ENCODE data around the gene TMEM35A.

Gene TMEM35A

DNA sequence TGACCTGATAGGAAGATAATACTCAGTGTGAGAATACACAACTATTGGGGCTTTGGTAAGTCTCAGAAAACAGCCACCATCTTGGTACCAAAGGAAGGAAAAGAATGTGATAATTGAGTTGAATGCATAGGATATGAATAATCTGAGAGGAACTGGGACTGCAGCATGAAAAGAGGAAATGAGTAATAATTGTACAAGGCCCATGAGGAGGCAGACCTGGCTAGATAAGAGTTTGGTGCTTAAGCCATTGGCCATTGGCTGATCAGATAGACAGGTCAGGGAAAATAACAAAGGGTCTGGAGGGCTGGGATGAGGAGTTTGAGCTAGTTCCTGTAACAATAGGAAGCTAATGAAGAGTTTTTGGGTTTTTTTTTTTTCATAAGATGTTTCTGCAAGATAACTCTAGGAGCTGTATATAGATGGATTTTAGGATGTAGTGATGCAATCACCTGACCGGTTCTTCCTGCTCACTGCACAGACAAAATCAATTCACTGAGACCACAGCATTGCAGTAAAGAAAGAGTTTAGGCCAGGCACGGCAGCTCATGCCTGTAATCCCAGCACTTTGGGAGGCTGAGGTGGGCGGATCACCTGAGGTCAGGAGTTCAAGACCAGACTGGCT is 21.5 kb upstream of the TMEM35A start:
- no peak overlapping the region for H3K4me3 ChIP-seq (ENCODE audit: control insufficient read depth, low read depth, low read length)
- peak; percentile 54 for DNase-seq (ENCODE audit: low read depth)
- TF ChIP-seq, protein P1, sequence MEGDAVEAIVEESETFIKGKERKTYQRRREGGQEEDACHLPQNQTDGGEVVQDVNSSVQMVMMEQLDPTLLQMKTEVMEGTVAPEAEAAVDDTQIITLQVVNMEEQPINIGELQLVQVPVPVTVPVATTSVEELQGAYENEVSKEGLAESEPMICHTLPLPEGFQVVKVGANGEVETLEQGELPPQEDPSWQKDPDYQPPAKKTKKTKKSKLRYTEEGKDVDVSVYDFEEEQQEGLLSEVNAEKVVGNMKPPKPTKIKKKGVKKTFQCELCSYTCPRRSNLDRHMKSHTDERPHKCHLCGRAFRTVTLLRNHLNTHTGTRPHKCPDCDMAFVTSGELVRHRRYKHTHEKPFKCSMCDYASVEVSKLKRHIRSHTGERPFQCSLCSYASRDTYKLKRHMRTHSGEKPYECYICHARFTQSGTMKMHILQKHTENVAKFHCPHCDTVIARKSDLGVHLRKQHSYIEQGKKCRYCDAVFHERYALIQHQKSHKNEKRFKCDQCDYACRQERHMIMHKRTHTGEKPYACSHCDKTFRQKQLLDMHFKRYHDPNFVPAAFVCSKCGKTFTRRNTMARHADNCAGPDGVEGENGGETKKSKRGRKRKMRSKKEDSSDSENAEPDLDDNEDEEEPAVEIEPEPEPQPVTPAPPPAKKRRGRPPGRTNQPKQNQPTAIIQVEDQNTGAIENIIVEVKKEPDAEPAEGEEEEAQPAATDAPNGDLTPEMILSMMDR (conservative IDR thresholded peaks at IDR 0.05; ENCODE audit: control insufficient read depth, insufficient read depth, low read depth, low read length), result no peak

DNA sequence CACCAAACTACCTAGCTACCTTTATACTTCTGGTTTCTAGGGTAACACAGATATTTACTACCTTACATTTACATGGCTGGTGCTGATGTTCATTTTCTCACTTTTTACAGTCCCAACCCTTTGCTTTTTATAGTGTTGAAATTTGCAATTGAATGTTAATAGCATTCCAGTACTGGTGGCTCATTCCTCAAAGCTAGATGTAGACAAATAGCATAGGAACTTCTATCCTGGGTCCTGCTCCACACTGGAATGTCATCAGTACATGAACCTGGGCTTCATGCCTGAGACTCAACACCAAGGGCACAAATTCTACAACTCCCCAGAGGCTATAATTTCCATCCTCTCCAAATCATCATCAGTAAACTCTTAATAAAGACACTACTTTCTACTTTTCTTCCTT is 16.5 kb upstream of the TMEM35A start:
- no peak for DNase-seq (ENCODE audit: low read depth)
- H3K4me3 ChIP-seq (ENCODE audit: control insufficient read depth, low read depth, low read length), result no peak overlapping the region
- TF ChIP-seq, protein P1 (conservative IDR thresholded peaks at IDR 0.05; ENCODE audit: control insufficient read depth, insufficient read depth, low read depth, low read length), result no peak

DNA sequence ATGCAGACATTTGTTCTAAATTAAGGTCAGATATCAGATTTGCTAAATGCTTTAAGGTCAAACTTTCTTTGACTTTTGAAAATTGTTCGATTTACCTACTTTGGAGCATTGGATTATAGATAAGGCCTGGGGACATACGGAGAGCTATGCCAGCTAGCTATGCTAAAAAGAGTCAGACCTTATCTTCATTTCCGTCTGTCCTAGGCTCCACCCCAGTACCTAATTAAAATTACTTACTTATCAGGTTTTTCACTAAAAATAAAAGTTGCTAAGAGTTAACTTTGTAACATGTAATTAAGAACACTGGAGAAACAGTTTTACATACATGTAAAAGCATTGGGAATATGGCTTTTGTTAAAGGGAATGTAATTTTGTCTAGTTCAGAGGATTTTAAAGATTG is 7.1 kb upstream of the TMEM35A start:
- TF ChIP-seq, protein P1 (conservative IDR thresholded peaks at IDR 0.05; ENCODE audit: control insufficient read depth, insufficient read depth, low read depth, low read length), result no peak
- no peak overlapping the region for H3K4me3 ChIP-seq (ENCODE audit: control insufficient read depth, low read depth, low read length)
- DNase-seq (ENCODE audit: low read depth), result no peak

DNA sequence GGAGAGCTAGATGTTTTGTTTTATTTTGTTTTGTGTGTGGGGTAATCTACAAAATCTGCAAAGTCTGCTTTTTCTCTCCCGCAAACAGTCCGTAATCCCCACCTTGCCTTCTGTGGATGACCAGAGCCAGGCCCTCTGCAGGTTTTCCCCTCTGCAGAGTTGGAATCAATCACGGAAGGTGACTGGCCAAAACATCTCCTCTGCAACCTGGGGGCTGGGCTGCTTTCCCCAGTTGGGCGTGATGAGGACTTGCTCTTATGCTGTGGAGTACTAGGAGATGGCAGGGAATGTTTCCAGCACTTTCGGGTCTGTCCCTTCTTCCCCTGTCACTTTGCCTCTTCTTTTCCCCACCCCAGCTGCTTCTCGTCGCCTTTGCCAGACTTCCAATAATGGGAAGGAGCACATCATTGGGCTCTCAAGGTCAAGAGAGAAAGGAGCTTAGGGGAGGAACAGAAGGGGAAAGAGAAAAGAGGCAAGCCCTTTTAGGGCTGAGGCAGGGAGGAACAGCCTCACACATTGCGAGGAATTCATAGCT is 1.1 kb downstream of the TMEM35A start:
- no peak for DNase-seq (ENCODE audit: low read depth)
- H3K4me3 ChIP-seq (ENCODE audit: control insufficient read depth, low read depth, low read length), result no peak overlapping the region
- TF ChIP-seq, protein P1 (conservative IDR thresholded peaks at IDR 0.05; ENCODE audit: control insufficient read depth, insufficient read depth, low read depth, low read length), result no peak

DNA sequence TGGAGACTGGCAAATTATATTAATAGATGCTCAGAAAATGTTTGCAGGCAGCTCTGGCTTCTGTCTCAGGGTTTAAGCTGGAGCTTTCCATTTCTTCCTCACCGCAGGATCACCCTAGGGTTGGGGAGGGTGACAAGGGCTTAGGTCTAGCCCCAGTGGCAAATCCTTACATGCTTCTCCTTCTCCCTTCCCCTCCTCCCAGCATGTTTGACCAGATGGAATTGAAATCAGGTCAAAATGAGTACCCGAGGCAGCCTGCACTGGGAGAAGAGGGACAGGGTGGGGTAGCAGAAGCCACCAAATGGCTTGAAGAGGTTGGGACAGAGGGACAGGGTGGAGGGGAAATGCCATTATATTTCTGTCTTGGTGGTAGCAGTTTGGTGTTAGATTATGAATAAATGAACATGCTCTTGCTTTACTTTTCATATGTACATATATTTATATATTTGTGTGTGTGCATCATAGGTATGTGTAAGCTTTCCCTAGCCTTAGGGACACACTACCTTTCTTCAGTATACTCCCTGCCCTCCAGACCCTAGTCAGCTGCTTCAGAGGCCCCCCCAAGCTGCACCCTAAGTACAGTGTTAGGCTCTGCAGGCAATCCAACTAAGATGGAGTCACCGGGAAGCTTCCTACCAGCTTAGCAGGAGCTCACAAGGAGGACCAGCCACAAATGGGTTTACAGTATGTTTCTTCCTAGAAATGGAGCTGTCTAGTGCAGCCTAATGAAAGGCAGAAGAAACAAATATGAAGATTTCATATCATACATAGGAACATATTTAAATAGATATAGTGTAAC is 1.8 kb downstream of the TMEM35A start:
- no peak for DNase-seq (ENCODE audit: low read depth)
- TF ChIP-seq, protein P1 (conservative IDR thresholded peaks at IDR 0.05; ENCODE audit: control insufficient read depth, insufficient read depth, low read depth, low read length), result no peak
- H3K4me3 ChIP-seq (ENCODE audit: control insufficient read depth, low read depth, low read length), result no peak overlapping the region

DNA sequence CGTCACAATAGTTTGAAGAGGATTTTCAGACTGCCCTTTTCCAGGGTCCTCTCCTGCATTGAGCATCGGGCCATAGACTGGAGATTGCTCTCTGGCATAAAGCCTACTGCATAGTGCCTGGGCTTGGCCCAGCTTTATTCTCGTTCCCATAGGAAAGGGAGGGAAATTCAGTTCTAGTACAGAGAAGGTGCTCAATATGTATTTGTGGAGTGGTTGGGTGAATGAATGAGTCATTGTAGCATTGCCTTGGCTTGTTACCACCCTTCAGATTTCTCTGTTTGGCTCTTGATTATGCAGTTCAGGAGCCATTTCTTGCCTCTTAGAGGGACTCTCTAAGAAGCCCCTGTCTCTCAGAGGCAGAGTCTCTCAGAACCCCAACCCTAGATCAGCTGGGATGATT is 2.6 kb downstream of the TMEM35A start:
- no peak overlapping the region for H3K4me3 ChIP-seq (ENCODE audit: control insufficient read depth, low read depth, low read length)
- TF ChIP-seq, protein P1 (conservative IDR thresholded peaks at IDR 0.05; ENCODE audit: control insufficient read depth, insufficient read depth, low read depth, low read length), result no peak
- peak; percentile 4 for DNase-seq (ENCODE audit: low read depth)
